Measurements from ENCODE around the gene WDR93.

WDR93 gene

GRCh38 chr15:89755701-89756100 lies 65.1 kb downstream of the WDR93 start:
- no peak overlapping the region for H3K4me3 ChIP-seq (ENCODE audit: control insufficient read depth, low read depth, low read length)
- TF ChIP-seq CTCF (IDR thresholded peaks at IDR 0.05; ENCODE audit: control insufficient read depth, insufficient read depth, low read depth, low read length, missing control alignments), result no peak
- DNase-seq (ENCODE audit: low read depth), result no peak

- TF ChIP-seq CTCF (IDR thresholded peaks at IDR 0.05; ENCODE audit: control insufficient read depth, insufficient read depth, low read depth, low read length, missing control alignments), result no peak
- H3K4me3 ChIP-seq (ENCODE audit: control insufficient read depth, low read depth, low read length), result no peak overlapping the region
- no peak for DNase-seq (ENCODE audit: low read depth)
These were observed 66.3 kb downstream of the WDR93 start for GRCh38 chr15:89756897-89757296.

GRCh38 chr15:89758283-89758682 lies 67.7 kb downstream of the WDR93 start:
- TF ChIP-seq CTCF (IDR thresholded peaks at IDR 0.05; ENCODE audit: control insufficient read depth, insufficient read depth, low read depth, low read length, missing control alignments), result no peak
- no peak overlapping the region for H3K4me3 ChIP-seq (ENCODE audit: control insufficient read depth, low read depth, low read length)
- DNase-seq (ENCODE audit: low read depth), result no peak

GRCh38 chr15:89758981-89759380 lies 68.4 kb downstream of the WDR93 start:
- H3K4me3 ChIP-seq (ENCODE audit: control insufficient read depth, low read depth, low read length), result no peak overlapping the region
- DNase-seq (ENCODE audit: low read depth), result no peak
- TF ChIP-seq CTCF (IDR thresholded peaks at IDR 0.05; ENCODE audit: control insufficient read depth, insufficient read depth, low read depth, low read length, missing control alignments), result no peak

- H3K4me3 ChIP-seq (ENCODE audit: control insufficient read depth, low read depth, low read length), result no peak overlapping the region
- TF ChIP-seq CTCF (IDR thresholded peaks at IDR 0.05; ENCODE audit: control insufficient read depth, insufficient read depth, low read depth, low read length, missing control alignments), result no peak
- no peak for DNase-seq (ENCODE audit: low read depth)
These were observed 69.2 kb downstream of the WDR93 start for GRCh38 chr15:89759835-89760234.

GRCh38 chr15:89760303-89761008 lies 69.8 kb downstream of the WDR93 start:
- peak; percentile 98 for TF ChIP-seq CTCF (IDR thresholded peaks at IDR 0.05; ENCODE audit: control insufficient read depth, insufficient read depth, low read depth, low read length, missing control alignments)
- no peak for DNase-seq (ENCODE audit: low read depth)
- H3K4me3 ChIP-seq (ENCODE audit: control insufficient read depth, low read depth, low read length), result no peak overlapping the region

All from AG09309 (cell line).